ENCODE results near the gene ELP4. TPM values are rescaled to one million over a fixed set of nuclear protein-coding genes. Genes with fewer than 3 reads are reported as not detected.

Gene ELP4
- total RNA-seq, 3 donors from 2014 or later: 15.7 to 17.6 (median 16.1) TPM

- ATAC-seq: no peak
- no peak for DNase-seq
- peaks cover 11% of the 10 kb centered on the region for H3K36me3 Mint-ChIP-seq (ENCODE audit: insufficient read depth)
- no peak overlapping the region for H3K4me3 Mint-ChIP-seq
- peaks cover 5% of the 10 kb centered on the region for H3K4me1 Mint-ChIP-seq (ENCODE audit: low read depth)
- H3K9me3 Mint-ChIP-seq: no peaks in the 10 kb centered on the region
- no peaks in the 10 kb centered on the region for H3K27me3 Mint-ChIP-seq (ENCODE audit: low read depth)
Observed at GRCh38 chr11:31582697-31583096, 73.1 kb downstream of the ELP4 start.

GRCh38 chr11:31598454-31598853 is 88.9 kb downstream of the ELP4 start:
- DNase-seq: no peak
- Mint-ChIP-seq H3K9me3 (no peaks in the 10 kb centered on the region), H3K36me3 (ENCODE audit: insufficient read depth) (peaks cover 17% of the 10 kb centered on the region), H3K27me3 (ENCODE audit: low read depth) (no peaks in the 10 kb centered on the region), H3K4me3 (no peak overlapping the region), H3K4me1 (ENCODE audit: low read depth) (no peaks in the 10 kb centered on the region)
- ATAC-seq: no peak

GRCh38 chr11:31601635-31602282 is 92.2 kb downstream of the ELP4 start:
- Mint-ChIP-seq H3K27me3 (ENCODE audit: low read depth) (no peaks in the 10 kb centered on the region), H3K4me1 (ENCODE audit: low read depth) (no peaks in the 10 kb centered on the region), H3K36me3 (ENCODE audit: insufficient read depth) (peaks cover 10% of the 10 kb centered on the region), H3K4me3 (no peak overlapping the region), H3K9me3 (no peaks in the 10 kb centered on the region)
- ATAC-seq (no peak), DNase-seq (no peak)

- no peaks in the 10 kb centered on the region for H3K27me3 Mint-ChIP-seq (ENCODE audit: low read depth)
- H3K4me1 Mint-ChIP-seq (ENCODE audit: low read depth): no peaks in the 10 kb centered on the region
- no peak overlapping the region for H3K4me3 Mint-ChIP-seq
- ATAC-seq: no peak
- DNase-seq: no peak
- H3K9me3 Mint-ChIP-seq: no peaks in the 10 kb centered on the region
- peaks cover 13% of the 10 kb centered on the region for H3K36me3 Mint-ChIP-seq (ENCODE audit: insufficient read depth)
Observed at GRCh38 chr11:31606893-31607292, 97.3 kb downstream of the ELP4 start.

- Mint-ChIP-seq H3K4me3 (no peak overlapping the region), H3K27me3 (ENCODE audit: low read depth) (no peaks in the 10 kb centered on the region), H3K4me1 (ENCODE audit: low read depth) (no peaks in the 10 kb centered on the region), H3K9me3 (no peaks in the 10 kb centered on the region), H3K36me3 (ENCODE audit: insufficient read depth) (peaks cover 13% of the 10 kb centered on the region)
- ATAC-seq (no peak), DNase-seq (no peak)
Observed at GRCh38 chr11:31607914-31608313, 98.3 kb downstream of the ELP4 start.

GRCh38 chr11:31608995-31609394 is 99.4 kb downstream of the ELP4 start:
- ATAC-seq (no peak), DNase-seq (no peak)
- H3K4me1 Mint-ChIP-seq (ENCODE audit: low read depth): no peaks in the 10 kb centered on the region
- peaks cover 13% of the 10 kb centered on the region for H3K36me3 Mint-ChIP-seq (ENCODE audit: insufficient read depth)
- H3K4me3 Mint-ChIP-seq: no peak overlapping the region
- no peaks in the 10 kb centered on the region for H3K27me3 Mint-ChIP-seq (ENCODE audit: low read depth)
- no peaks in the 10 kb centered on the region for H3K9me3 Mint-ChIP-seq

- H3K9me3 Mint-ChIP-seq: no peaks in the 10 kb centered on the region
- H3K27me3 Mint-ChIP-seq (ENCODE audit: low read depth): no peaks in the 10 kb centered on the region
- ATAC-seq (no peak), DNase-seq (no peak)
- no peaks in the 10 kb centered on the region for H3K4me1 Mint-ChIP-seq (ENCODE audit: low read depth)
- peaks cover 17% of the 10 kb centered on the region for H3K36me3 Mint-ChIP-seq (ENCODE audit: insufficient read depth)
- no peak overlapping the region for H3K4me3 Mint-ChIP-seq
Observed at GRCh38 chr11:31610544-31610943, 101.0 kb downstream of the ELP4 start.

- no peak for ATAC-seq
- H3K4me3 Mint-ChIP-seq: no peak overlapping the region
Observed at GRCh38 chr11:31617246-31617645, 107.7 kb downstream of the ELP4 start.

GRCh38 chr11:31619980-31620379 is 110.4 kb downstream of the ELP4 start:
- H3K4me1 Mint-ChIP-seq (ENCODE audit: low read depth): no peaks in the 10 kb centered on the region
- H3K36me3 Mint-ChIP-seq (ENCODE audit: insufficient read depth): peaks cover 13% of the 10 kb centered on the region
- no peak for ATAC-seq
- H3K27me3 Mint-ChIP-seq (ENCODE audit: low read depth): no peaks in the 10 kb centered on the region
- no peaks in the 10 kb centered on the region for H3K9me3 Mint-ChIP-seq
- DNase-seq: no peak
- H3K4me3 Mint-ChIP-seq: no peak overlapping the region

More at GRCh38 chr11:31617246-31617645, 107.7 kb downstream of the ELP4 start:
- no peaks in the 10 kb centered on the region for H3K27me3 Mint-ChIP-seq (ENCODE audit: low read depth)
- no peaks in the 10 kb centered on the region for H3K9me3 Mint-ChIP-seq
- peaks cover 19% of the 10 kb centered on the region for H3K36me3 Mint-ChIP-seq (ENCODE audit: insufficient read depth)
- no peaks in the 10 kb centered on the region for H3K4me1 Mint-ChIP-seq (ENCODE audit: low read depth)
- no peak for DNase-seq

GRCh38 chr11:31620434-31620833 is 110.9 kb downstream of the ELP4 start:
- Mint-ChIP-seq H3K4me1 (ENCODE audit: low read depth) (no peaks in the 10 kb centered on the region), H3K9me3 (no peaks in the 10 kb centered on the region), H3K36me3 (ENCODE audit: insufficient read depth) (peaks cover 13% of the 10 kb centered on the region), H3K4me3 (no peak overlapping the region), H3K27me3 (ENCODE audit: low read depth) (no peaks in the 10 kb centered on the region)
- ATAC-seq (no peak), DNase-seq (no peak)

GRCh38 chr11:31625868-31626267 is 116.3 kb downstream of the ELP4 start:
- Mint-ChIP-seq H3K4me1 (ENCODE audit: low read depth) (no peaks in the 10 kb centered on the region), H3K27me3 (ENCODE audit: low read depth) (no peaks in the 10 kb centered on the region), H3K4me3 (no peak overlapping the region), H3K36me3 (ENCODE audit: insufficient read depth) (peaks cover under 1% of the 10 kb centered on the region), H3K9me3 (no peaks in the 10 kb centered on the region)
- DNase-seq: no peak
- ATAC-seq: no peak

- Mint-ChIP-seq H3K9me3 (no peaks in the 10 kb centered on the region), H3K36me3 (ENCODE audit: insufficient read depth) (peaks cover 8% of the 10 kb centered on the region), H3K4me3 (no peak overlapping the region), H3K4me1 (ENCODE audit: low read depth) (no peaks in the 10 kb centered on the region), H3K27me3 (ENCODE audit: low read depth) (no peaks in the 10 kb centered on the region)
- DNase-seq (no peak), ATAC-seq (no peak)
Observed at GRCh38 chr11:31628111-31628510, 118.5 kb downstream of the ELP4 start.

- Mint-ChIP-seq H3K36me3 (ENCODE audit: insufficient read depth) (peaks cover 10% of the 10 kb centered on the region), H3K9me3 (no peaks in the 10 kb centered on the region), H3K27me3 (ENCODE audit: low read depth) (no peaks in the 10 kb centered on the region), H3K4me1 (ENCODE audit: low read depth) (no peaks in the 10 kb centered on the region), H3K4me3 (no peak overlapping the region)
- DNase-seq (no peak), ATAC-seq (no peak)
Observed at GRCh38 chr11:31636983-31637382, 127.4 kb downstream of the ELP4 start.

GRCh38 chr11:31640611-31641010 is 131.0 kb downstream of the ELP4 start:
- H3K4me3 Mint-ChIP-seq: no peak overlapping the region
- H3K27me3 Mint-ChIP-seq (ENCODE audit: low read depth): no peaks in the 10 kb centered on the region
- DNase-seq: no peak
- peaks cover 4% of the 10 kb centered on the region for H3K36me3 Mint-ChIP-seq (ENCODE audit: insufficient read depth)
- H3K9me3 Mint-ChIP-seq: no peaks in the 10 kb centered on the region
- H3K4me1 Mint-ChIP-seq (ENCODE audit: low read depth): no peaks in the 10 kb centered on the region
- ATAC-seq: no peak

GRCh38 chr11:31641477-31642062 is 132.0 kb downstream of the ELP4 start:
- DNase-seq (no peak), ATAC-seq (no peak)
- Mint-ChIP-seq H3K4me3 (no peak overlapping the region), H3K27me3 (ENCODE audit: low read depth) (no peaks in the 10 kb centered on the region), H3K9me3 (no peaks in the 10 kb centered on the region), H3K36me3 (ENCODE audit: insufficient read depth) (peaks cover 4% of the 10 kb centered on the region), H3K4me1 (ENCODE audit: low read depth) (no peaks in the 10 kb centered on the region)
